Keratinocyte (primary cell): ENCODE data around the gene ENTREP1. TPM values are rescaled to one million over a fixed set of nuclear protein-coding genes. Genes with fewer than 3 reads are reported as not detected.

ENCODE experiments used
- DNase-seq: peaks from one replicate; pipeline ENCODE4 v3.0.0-alpha.2; 2011; ENCODE audit warnings: low read depth, missing footprints, low spot score
- FAIRE-seq: peaks from 2 replicates; lab custom pipeline; 2011; peaks lifted over from hg19 to GRCh38; lab: Jason Lieb, UNC
- H2AFZ ChIP-seq: 2 replicates; pipeline ENCODE4 v1.6.0; 2012; ENCODE audit warnings: low read length, control low read depth, inconsistent platforms; ENCODE audit not compliant: control insufficient read depth
- H3K27ac ChIP-seq: 2 replicates; pipeline ENCODE4 v1.5.1; 2011; ENCODE audit warnings: low read length; ENCODE audit not compliant: control insufficient read depth, insufficient read depth
- H3K27me3 ChIP-seq: 3 replicates; pipeline ENCODE4 v1.6.0; 2011; ENCODE audit warnings: low read length; ENCODE audit not compliant: control insufficient read depth, insufficient read depth; ENCODE audit errors: extremely low read depth
- H3K36me3 ChIP-seq, 2 experiments: 2 replicates in 1 of 2; 3 replicates in 1 of 2; pipeline ENCODE4 v1.5.1; 2011; ENCODE audit warnings: low read length in 2 of 2, mild to moderate bottlenecking in 1 of 2; ENCODE audit not compliant: control insufficient read depth in 2 of 2, insufficient read depth in 2 of 2; ENCODE audit errors: extremely low read depth in 1 of 2
- H3K4me1 ChIP-seq: 3 replicates; pipeline ENCODE4 v1.5.1; 2011; ENCODE audit warnings: low read length; ENCODE audit not compliant: control insufficient read depth, insufficient read depth; ENCODE audit errors: extremely low read depth
- H3K4me2 ChIP-seq: 3 replicates; pipeline ENCODE4 v1.6.0; 2011; ENCODE audit warnings: low read depth, low read length; ENCODE audit not compliant: control insufficient read depth, insufficient read depth; ENCODE audit errors: extremely low read depth
- H3K4me3 ChIP-seq, 3 experiments: fragments of 200-600 bp in 1 of 3; sonication (generic) in 1 of 3; 2 replicates in 2 of 3; 3 replicates in 1 of 3; pipeline ENCODE4 v1.5.1; 2011 to 2016; ENCODE audit warnings: low read length in 3 of 3, mild to moderate bottlenecking in 3 of 3, control low read depth in 2 of 3, inconsistent platforms in 1 of 3, low read depth in 1 of 3, mixed read lengths in 1 of 3, mixed run types in 1 of 3, moderate library complexity in 1 of 3; ENCODE audit not compliant: control insufficient read depth in 2 of 3, insufficient read depth in 2 of 3; ENCODE audit errors: extremely low read depth in 1 of 3
- H3K79me2 ChIP-seq: 2 replicates; pipeline ENCODE4 v1.6.0; 2012; ENCODE audit warnings: low read length; ENCODE audit not compliant: control insufficient read depth, insufficient read depth
- H3K9ac ChIP-seq: 3 replicates; pipeline ENCODE4 v1.6.0; 2011; ENCODE audit warnings: low read length; ENCODE audit not compliant: control insufficient read depth, insufficient read depth; ENCODE audit errors: extremely low read depth
- H3K9me1 ChIP-seq: 3 replicates; pipeline ENCODE4 v1.6.0; 2011; ENCODE audit warnings: low read length; ENCODE audit not compliant: control insufficient read depth, insufficient read depth; ENCODE audit errors: extremely low read depth
- H3K9me3 ChIP-seq: 2 replicates; pipeline ENCODE4 v1.5.1; 2012; ENCODE audit warnings: low read depth, low read length; ENCODE audit not compliant: control insufficient read depth
- H4K20me1 ChIP-seq: 3 replicates; pipeline ENCODE4 v1.6.0; 2011; ENCODE audit warnings: low read length; ENCODE audit not compliant: control insufficient read depth, insufficient read depth; ENCODE audit errors: extremely low read depth
- EZH2 ChIP-seq: IDR thresholded peaks from one replicate; pipeline ENCODE4 v1.6.1; 2012; ENCODE audit warnings: inconsistent platforms, mild to moderate bottlenecking, low read length, moderate library complexity
- dilution Hi-C: fragments of 300-500 bp; cut with MboI; formaldehyde crosslinking; loops from one replicate; pipeline ENCODE4 v1.7.0; 2020; ENCODE audit warnings: low sequenced_read_pairs; ENCODE audit not compliant: extremely low pct_ligation_motif_present
- polyA plus RNA-seq, 5 experiments: library from polyadenylated mRNA; depleted of rRNA in 3 of 5; stranded (reverse) in 3 of 5; stranded (forward) in 1 of 5; unstranded in 1 of 5; fragments of >200 nt; gene quantifications; 1 replicate in 1 of 5; 2 replicates in 3 of 5; 3 replicates in 1 of 5; pipeline versions ENCODE4 v1.2.1 to v1.2.3, GENCODE V29; 2011 to 2012; ENCODE audit warnings: missing spikeins in 2 of 5, low read depth in 1 of 5, low replicate concordance in 1 of 5
- TF ChIP-seq, protein P1 (sequence below), 3 experiments: IDR thresholded peaks in 1 of 3; conservative IDR thresholded peaks in 1 of 3; optimal IDR thresholded peaks in 1 of 3; 2 replicates in 2 of 3; 3 replicates in 1 of 3; pipeline versions ENCODE3 to v1.5.1; 2011; ENCODE audit warnings: low read length in 3 of 3, mild to moderate bottlenecking in 3 of 3, moderate library complexity in 2 of 3, control low read depth in 1 of 3, inconsistent platforms in 1 of 3; ENCODE audit not compliant: insufficient read depth in 2 of 3; ENCODE audit errors: extremely low read depth in 1 of 3

Gene ENTREP1
- polyA plus RNA-seq, 1 donor (not counting 4 experiments of a cell fraction or from before 2014, with no cell fraction given): 0.52 TPM

DNA sequence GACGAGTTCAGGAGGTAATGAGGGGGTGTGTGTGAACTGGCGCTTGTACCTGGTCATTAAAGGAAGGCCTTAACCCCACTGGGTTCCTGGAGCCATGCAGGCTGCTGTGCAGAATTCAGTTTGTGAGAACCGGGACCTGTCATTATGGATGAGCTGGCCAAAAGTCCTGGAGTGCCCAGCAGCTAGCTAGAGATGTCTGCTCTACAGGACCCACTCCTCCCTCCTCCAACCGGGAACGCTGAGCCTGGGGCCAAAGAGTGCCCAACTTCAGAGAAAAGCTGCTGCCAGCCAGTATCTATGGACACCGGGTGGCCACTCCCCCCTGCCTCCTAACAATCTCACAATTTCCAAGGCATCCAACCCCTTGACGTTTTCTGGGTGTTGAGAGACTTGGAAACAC lies 1.2 kb downstream of the ENTREP1 start:
- dilution Hi-C loops: no loop called here
- no peak overlapping the region for H3K27ac ChIP-seq
- H3K4me3 ChIP-seq: no peak overlapping the region
- no peaks in the 10 kb centered on the region for H3K9me3 ChIP-seq
- no peaks in the 10 kb centered on the region for H4K20me1 ChIP-seq
- TF ChIP-seq, protein P1, sequence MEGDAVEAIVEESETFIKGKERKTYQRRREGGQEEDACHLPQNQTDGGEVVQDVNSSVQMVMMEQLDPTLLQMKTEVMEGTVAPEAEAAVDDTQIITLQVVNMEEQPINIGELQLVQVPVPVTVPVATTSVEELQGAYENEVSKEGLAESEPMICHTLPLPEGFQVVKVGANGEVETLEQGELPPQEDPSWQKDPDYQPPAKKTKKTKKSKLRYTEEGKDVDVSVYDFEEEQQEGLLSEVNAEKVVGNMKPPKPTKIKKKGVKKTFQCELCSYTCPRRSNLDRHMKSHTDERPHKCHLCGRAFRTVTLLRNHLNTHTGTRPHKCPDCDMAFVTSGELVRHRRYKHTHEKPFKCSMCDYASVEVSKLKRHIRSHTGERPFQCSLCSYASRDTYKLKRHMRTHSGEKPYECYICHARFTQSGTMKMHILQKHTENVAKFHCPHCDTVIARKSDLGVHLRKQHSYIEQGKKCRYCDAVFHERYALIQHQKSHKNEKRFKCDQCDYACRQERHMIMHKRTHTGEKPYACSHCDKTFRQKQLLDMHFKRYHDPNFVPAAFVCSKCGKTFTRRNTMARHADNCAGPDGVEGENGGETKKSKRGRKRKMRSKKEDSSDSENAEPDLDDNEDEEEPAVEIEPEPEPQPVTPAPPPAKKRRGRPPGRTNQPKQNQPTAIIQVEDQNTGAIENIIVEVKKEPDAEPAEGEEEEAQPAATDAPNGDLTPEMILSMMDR (optimal IDR thresholded peaks at IDR 0.05 in 1 of 3, IDR thresholded peaks at IDR 0.05 in 1 of 3, conservative IDR thresholded peaks at IDR 0.05 in 1 of 3; ENCODE audit: extremely low read depth in 1 of 3, insufficient read depth in 2 of 3, low read length in 3 of 3): no peak
- peak; percentile 7 for TF ChIP-seq EZH2
- FAIRE-seq (no peak), DNase-seq (no peak)
- H3K36me3 ChIP-seq: no peaks in the 10 kb centered on the region
- peaks cover 22% of the 10 kb centered on the region for H3K27me3 ChIP-seq
- no peak overlapping the region for H3K9ac ChIP-seq
- peaks cover 13% of the 10 kb centered on the region for H3K4me1 ChIP-seq
- no peaks in the 10 kb centered on the region for H3K9me1 ChIP-seq
- no peak overlapping the region for H2AFZ ChIP-seq
- H3K4me2 ChIP-seq: peak overlapping the region; percentile 71
- no peaks in the 10 kb centered on the region for H3K79me2 ChIP-seq

DNA sequence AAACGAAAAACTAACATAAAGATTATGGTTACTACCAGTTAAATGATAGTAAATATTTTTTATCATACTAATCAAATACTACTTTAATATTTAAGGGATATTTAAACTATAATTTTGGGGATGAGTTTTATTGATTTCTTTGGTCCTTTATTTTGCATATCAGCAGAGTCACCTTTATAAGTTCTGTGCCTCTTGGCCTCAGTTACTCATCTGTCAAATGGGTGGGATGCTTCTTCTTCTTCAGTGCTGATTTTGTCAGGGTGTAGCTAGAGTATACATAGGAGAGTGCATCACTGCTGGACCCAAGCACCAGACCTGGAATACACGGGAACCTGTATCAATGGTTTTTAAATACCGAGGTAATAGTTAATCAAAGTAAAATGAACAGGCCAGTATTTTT lies 5.6 kb downstream of the ENTREP1 start:
- Histone ChIP-seq H3K4me3 (no peak overlapping the region), H3K9me1 (no peaks in the 10 kb centered on the region), H3K79me2 (no peaks in the 10 kb centered on the region), H3K4me1 (peaks cover 25% of the 10 kb centered on the region), H3K27ac (no peak overlapping the region), H3K9ac (no peak overlapping the region), H3K27me3 (peaks cover 13% of the 10 kb centered on the region), H2AFZ (no peak overlapping the region), H3K9me3 (no peaks in the 10 kb centered on the region), H4K20me1 (no peaks in the 10 kb centered on the region), H3K36me3 (no peaks in the 10 kb centered on the region), H3K4me2 (no peak overlapping the region)
- DNase-seq (no peak), FAIRE-seq (no peak)
- dilution Hi-C loops: no loop called here
- no peak for TF ChIP-seq EZH2
- TF ChIP-seq, protein P1 (optimal IDR thresholded peaks at IDR 0.05 in 1 of 3, IDR thresholded peaks at IDR 0.05 in 1 of 3, conservative IDR thresholded peaks at IDR 0.05 in 1 of 3; ENCODE audit: extremely low read depth in 1 of 3, insufficient read depth in 2 of 3, low read length in 3 of 3): no peak
